Dermis blood vessel endothelial cell (primary cell): Measurements from ENCODE around the gene RNF19B. TPM values are rescaled to one million over a fixed set of nuclear protein-coding genes. Genes with fewer than 3 reads are reported as not detected.
"Not testable (repeated sequence)": the region's sequence is repeated elsewhere in the genome, so short reads cannot be mapped to it uniquely, and the experiment has no call there.

ENCODE experiments used
- DNase-seq: peaks from one replicate; pipeline ENCODE4 v3.0.0; 2010
- total RNA-seq: library from RNA; depleted of rRNA; stranded (reverse); fragments of >200 nt; gene quantifications from 2 replicates; pipeline ENCODE4 v1.2.3, GENCODE V29; 2014

RNF19B gene
- total RNA-seq, 1 donor from 2014 or later, result 18.7 TPM

- DNase-seq, result no peak
Measured at GRCh38 chr1:32927441-32927840, 37.2 kb downstream of the RNF19B start.

- no peak for DNase-seq
Measured at GRCh38 chr1:32926562-32926961, 38.0 kb downstream of the RNF19B start.

GRCh38 chr1:32925403-32926162, 39.0 kb downstream of the RNF19B start:
- peak; percentile 52 for DNase-seq

DNA sequence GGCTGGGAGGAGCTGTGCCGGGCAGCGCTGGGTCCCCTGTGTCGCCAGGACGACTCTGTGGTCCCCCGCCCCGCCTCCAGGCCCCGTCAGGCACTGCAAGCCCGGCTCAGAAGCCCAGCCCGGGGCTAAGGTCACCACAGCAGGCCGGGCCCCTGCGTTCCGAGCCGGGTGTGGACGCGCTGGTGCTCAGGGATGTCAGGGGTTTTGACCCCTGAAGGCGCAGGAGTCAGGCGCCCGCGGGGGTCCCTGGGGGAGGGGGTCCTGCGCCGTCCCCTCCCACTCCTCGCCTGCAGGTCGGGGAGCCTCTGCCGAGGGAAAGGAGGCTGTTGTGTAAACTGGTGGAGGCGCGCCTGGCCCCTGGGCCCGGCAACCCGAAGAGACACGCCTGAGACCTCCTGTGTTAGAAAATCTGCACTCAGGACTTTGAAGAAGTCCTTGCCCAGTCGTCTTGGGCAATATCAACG, 39.7 kb downstream of the RNF19B start:
- no peak for DNase-seq

GRCh38 chr1:32920833-32921232, 43.8 kb downstream of the RNF19B start:
- DNase-seq, result no peak

DNA sequence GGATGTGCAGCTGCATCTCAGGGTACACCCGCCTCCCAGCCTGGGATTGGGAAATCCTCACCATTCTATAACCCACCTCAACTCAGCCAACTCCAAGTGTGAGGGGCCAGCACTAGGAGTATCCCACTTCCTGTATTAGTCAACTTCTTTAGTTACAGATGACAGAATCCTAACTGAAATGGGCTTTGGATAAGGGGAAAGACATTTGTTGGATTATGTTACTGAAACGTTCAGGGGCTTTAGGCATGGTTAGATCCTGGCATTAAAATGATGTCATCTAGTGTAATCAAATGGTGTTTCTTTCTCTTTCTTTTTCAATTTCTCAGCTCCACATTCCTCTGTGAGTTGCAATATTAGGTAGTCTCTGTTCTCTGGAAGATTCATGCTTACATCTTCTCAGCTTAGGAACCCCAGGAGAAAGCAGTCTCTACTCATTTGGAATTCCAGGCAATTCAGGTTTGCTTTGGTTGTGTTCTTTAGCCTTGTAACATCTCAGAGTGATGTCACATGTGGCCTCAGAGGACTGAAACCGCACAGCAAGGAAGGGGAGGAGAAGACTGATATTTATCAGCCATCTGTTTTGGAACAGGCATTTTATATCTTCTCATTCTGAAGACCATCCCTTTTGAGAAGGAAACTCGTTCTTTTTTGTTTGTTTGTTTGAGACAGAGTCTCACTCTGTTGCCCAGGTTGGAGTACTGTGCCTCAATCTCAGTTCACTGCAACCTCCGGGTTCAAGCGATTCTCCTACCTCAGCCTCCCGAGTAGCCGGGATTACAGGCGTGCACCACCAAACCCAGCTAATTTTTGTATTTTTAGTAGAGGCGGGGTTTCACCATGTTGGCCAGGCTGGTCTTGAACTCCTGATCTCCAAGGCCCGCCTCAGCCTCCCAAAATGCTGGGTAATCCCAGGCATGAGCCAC, 44.5 kb downstream of the RNF19B start:
- DNase-seq, result no peak

- no peak for DNase-seq
Measured at GRCh38 chr1:32918179-32918578, 46.4 kb downstream of the RNF19B start.

DNA sequence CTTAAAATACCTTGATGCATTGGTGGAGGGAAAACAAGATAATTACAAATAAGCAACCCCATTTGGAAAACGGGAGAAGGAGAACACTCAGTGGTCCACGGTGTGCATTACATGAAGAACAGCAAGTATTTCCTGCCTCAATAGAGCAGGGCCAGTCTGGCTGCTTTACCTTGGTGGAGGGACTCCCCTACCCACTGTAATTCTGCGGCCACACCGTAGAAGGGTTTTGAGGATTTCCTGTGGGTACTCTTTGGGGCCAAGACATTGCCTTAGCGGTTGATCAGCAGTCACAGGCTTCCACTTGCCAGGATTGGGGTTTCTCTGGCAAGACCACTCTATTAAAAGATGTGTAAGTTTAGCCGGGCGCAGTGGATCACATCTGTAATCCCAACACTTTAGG, 47.1 kb downstream of the RNF19B start:
- DNase-seq, result no peak

- no peak for DNase-seq
Measured at GRCh38 chr1:32915766-32916706, 48.6 kb downstream of the RNF19B start.

DNA sequence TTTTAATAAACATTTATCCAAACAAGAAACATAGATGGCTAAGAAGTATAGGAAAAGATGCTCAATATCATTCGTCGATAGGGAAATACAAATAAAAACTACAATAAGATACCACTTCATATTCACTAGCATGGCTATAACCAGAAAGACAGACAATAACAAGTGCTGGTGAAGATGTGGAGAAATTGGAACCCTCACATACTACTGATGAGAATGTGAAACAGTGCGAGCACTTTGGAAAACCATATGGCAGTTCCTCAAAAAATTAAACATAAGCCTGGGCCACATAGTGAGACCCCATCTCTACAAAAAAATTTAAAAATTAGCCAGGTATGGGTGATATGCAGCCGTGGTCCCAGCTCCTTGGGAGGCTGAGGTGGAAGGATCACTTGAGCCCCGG, 54.3 kb downstream of the RNF19B start:
- DNase-seq, result no peak

DNA sequence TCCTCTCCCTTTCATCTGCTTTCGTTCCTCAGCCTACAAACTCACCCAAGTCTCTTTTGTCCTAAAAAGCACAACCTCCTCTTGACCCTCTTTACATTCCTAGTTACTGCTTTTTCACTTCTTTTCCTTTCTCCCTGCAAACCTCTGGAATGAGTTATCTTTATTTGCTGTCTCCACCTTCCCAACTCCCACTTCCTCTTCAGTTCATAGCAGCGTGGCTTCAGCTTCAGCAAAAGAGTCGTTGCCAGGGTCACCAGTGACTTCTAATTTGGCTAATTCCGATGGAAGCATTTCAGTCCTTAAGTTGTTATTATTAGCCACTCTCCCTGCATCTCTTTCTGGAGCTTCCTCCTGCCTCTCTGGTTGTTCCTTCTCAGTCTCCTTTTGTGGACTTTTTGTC, 57.2 kb downstream of the RNF19B start:
- DNase-seq, result peak; percentile 15

DNA sequence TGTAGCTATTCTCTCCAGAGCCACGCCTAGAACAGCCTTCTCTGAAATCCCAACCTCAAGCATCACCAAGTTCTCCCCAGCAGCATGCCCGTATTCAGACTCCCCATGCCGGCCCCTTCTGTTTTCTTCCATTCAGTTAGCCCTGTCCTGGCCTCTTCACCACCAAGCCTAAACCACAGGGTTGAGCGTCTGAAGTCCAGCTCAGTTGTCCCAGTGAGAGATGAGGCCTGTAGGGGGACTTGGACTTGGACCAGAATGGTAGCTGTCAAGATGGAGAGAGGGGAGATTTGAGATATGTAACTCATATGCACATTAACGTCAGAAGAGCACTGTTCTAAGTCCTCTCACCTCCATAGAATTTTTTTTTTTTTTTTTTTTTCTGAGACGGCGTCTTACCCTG, 58.0 kb downstream of the RNF19B start:
- no peak for DNase-seq

- not testable (repeated sequence) for DNase-seq
Measured at GRCh38 chr1:32905588-32905987, 59.0 kb downstream of the RNF19B start.

GRCh38 chr1:32904797-32905196, 59.8 kb downstream of the RNF19B start:
- DNase-seq, result no peak

GRCh38 chr1:32903991-32904785, 60.4 kb downstream of the RNF19B start:
- DNase-seq, result no peak

DNA sequence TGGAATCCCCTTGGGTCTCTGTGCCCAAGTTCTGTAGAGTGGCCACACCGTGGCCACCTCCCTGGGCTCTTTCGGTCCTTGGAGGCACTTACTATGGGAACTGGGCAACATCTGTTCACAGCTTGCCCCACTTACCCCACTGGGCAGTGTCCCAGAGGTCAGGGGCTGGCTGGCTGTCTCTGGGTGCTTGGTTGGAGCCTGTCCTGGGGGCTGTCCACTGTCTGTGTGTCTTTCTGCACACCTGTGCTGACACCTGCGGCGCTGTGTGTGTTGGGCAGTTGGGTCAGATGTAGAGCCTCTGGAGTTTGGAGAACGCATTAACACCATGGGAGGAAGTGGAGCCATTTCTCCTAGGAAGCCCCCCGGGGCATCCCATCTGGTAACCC, 62.1 kb downstream of the RNF19B start:
- no peak for DNase-seq

DNA sequence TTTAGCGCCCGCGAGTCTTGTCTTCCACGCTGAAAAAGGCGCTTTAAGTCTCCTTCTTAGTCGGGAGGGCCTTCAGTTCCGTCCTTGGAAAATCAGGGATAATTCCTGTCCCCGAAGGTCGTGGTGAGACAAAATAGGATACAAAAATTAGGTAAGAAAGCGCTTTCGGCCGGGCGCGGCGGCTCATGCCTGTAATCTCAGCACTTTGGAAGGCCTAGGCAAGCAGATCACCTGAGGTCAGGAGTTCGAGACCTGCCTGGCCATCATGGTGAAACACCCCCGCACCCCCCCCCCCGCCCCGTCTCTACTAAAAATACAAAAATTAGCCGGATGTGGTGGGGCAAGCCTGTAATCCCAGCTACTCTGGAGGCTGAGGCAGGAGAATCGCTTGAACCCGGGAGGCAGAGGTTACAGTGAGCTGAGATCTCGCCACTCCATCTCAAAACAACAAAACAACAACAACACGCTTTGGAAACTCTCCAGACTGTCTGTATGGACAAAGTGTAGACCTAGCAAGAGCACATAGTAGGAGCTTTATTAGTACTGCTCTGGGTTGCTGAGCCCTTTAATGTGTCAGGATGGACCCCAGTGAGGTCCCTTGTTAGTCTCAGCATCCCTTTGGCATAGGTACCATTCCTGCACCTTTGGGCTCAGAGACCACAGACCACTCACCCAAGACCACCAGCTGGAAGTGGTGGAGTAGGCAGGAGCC, 62.6 kb downstream of the RNF19B start:
- no peak for DNase-seq

- peak; percentile 28 for DNase-seq
Measured at GRCh38 chr1:32900956-32901822, 63.4 kb downstream of the RNF19B start, which contains the start of gene TMEM54. TMEM54 (minus strand) TSS chr1:32901389; CDS start chr1:32901238, 151 bp downstream.

DNA sequence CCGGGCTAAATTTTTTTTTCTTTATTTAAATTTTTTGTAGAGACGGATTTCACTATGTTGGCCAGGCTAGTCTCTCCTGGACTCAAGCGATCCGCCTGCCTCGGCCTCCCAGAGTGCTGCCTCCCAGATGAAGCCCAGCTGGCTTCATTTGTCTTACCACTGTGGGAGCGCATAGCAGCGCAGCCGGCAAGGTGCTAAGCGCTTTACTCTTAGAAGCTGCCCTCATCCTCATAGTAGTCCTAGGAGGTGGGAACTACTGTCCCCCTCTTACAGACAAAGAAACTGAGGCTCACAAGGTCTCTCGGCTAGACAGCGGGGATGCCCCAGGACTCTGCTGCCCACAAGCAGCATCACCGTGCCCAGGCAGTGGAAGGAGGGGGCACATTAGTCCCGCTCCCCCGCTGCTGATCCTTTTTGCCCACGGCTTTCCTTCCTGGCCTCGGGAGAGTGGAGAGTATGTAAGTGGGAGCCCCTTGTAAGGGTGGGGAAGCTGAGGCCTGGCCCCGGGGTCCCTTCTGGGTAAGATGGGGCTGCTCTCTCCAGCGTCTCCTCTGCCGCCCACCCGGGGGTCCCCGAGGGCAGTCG, 64.1 kb downstream of the RNF19B start:
- DNase-seq, result no peak
